HepG2 (cell line): Measurements from ENCODE around the gene TTC38. TPM values are rescaled to one million over a fixed set of nuclear protein-coding genes. Genes with fewer than 3 reads are reported as not detected.

ENCODE experiments used
- BHLHE40 ChIP-seq: IDR thresholded peaks from 2 replicates; pipeline ENCODE4 v1.6.1; 2011; ENCODE audit warnings: low read length, improper control_type of control experiment
- DDIT3 ChIP-seq: sonication (generic); formaldehyde crosslinking; IDR thresholded peaks from 2 replicates; pipeline ENCODE4 v1.4.0; 2020; ENCODE audit warnings: mild to moderate bottlenecking, missing genetic modification reagents
- ELF3 ChIP-seq: IDR thresholded peaks from 2 replicates; pipeline ENCODE4 v1.6.1; 2016; ENCODE audit warnings: missing genetic modification reagents, missing compliant biosample characterization
- HMG20A ChIP-seq: IDR thresholded peaks from 2 replicates; pipeline ENCODE4 v1.6.1; 2016; ENCODE audit warnings: borderline replicate concordance
- HOXA5 ChIP-seq: sonication (generic); formaldehyde crosslinking; IDR thresholded peaks from 2 replicates; pipeline ENCODE4 v1.4.0; 2020; ENCODE audit warnings: missing genetic modification reagents
- HOXD1 ChIP-seq: sonication (generic); formaldehyde crosslinking; IDR thresholded peaks from 2 replicates; pipeline ENCODE4 v1.5.0; 2020; ENCODE audit warnings: missing genetic modification reagents
- MLX ChIP-seq: IDR thresholded peaks from 2 replicates; pipeline ENCODE4 v1.6.1; 2016
- NFE2 ChIP-seq: sonication (generic); formaldehyde crosslinking; IDR thresholded peaks from 2 replicates; pipeline ENCODE4 v1.4.0; 2020; ENCODE audit warnings: missing genetic modification reagents
- SNAI1 ChIP-seq: sonication (generic); formaldehyde crosslinking; IDR thresholded peaks from 2 replicates; pipeline ENCODE4 v1.5.0; 2020; ENCODE audit warnings: mild to moderate bottlenecking, missing genetic modification reagents, borderline replicate concordance
- ZBTB20 ChIP-seq: sonication (generic); formaldehyde crosslinking; IDR thresholded peaks from 2 replicates; pipeline ENCODE4 v1.8.1; 2023; ENCODE audit warnings: missing genetic modification reagents, low read depth, mild to moderate bottlenecking, borderline replicate concordance
- ZNF142 ChIP-seq: sonication (generic); formaldehyde crosslinking; IDR thresholded peaks from 2 replicates; pipeline ENCODE4 v1.4.0; 2020; ENCODE audit warnings: missing genetic modification reagents
- ZNF207 ChIP-seq: fragments of 450-650 bp; IDR thresholded peaks from 2 replicates; pipeline ENCODE4 v1.6.1; 2016; ENCODE audit warnings: antibody characterized with exemption, borderline replicate concordance
- ZNF329 ChIP-seq: sonication (generic); formaldehyde crosslinking; IDR thresholded peaks from 2 replicates; pipeline ENCODE4 v1.9.0; 2021; ENCODE audit warnings: low read depth, mild to moderate bottlenecking, missing genetic modification reagents
- ZNF543 ChIP-seq: sonication (generic); formaldehyde crosslinking; IDR thresholded peaks from 2 replicates; pipeline ENCODE4 v1.4.0; 2020; ENCODE audit warnings: mild to moderate bottlenecking, missing genetic modification reagents
- ZNF558 ChIP-seq: sonication (generic); formaldehyde crosslinking; IDR thresholded peaks from 2 replicates; pipeline ENCODE4 v1.9.0; 2022; ENCODE audit warnings: mild to moderate bottlenecking, missing genetic modification reagents, borderline replicate concordance
- ZNF792 ChIP-seq: IDR thresholded peaks from 2 replicates; pipeline ENCODE4 v1.6.1; 2016
- polyA plus RNA-seq, 8 experiments: library from polyadenylated mRNA; depleted of rRNA in 3 of 8; stranded (reverse) in 7 of 8; unstranded in 1 of 8; fragments of >200 nt; fragmentation: Illumina TruSeq in 4 of 8; extraction: Trizol in 4 of 8; gene quantifications; 2 replicates each; pipeline versions ENCODE4 v1.2.1 to v1.2.3, GENCODE V29; 2011 to 2016; ENCODE audit warnings: low read depth in 4 of 8, missing spikeins in 1 of 8, mixed read lengths in 1 of 8; ENCODE audit not compliant: insufficient read depth in 1 of 8
- total RNA-seq, 5 experiments: library from RNA; depleted of rRNA; stranded (reverse); fragments of >200 nt; fragmentation: Illumina TruSeq; extraction: Trizol; gene quantifications; 2 replicates each; pipeline ENCODE4 v1.2.3, GENCODE V29; 2016; ENCODE audit warnings: low read depth in 1 of 5
- TF ChIP-seq, protein P1 (sequence below): sonication (generic); formaldehyde crosslinking; IDR thresholded peaks from 2 replicates; pipeline ENCODE4 v1.5.1; 2020; ENCODE audit warnings: mild to moderate bottlenecking, missing genetic modification reagents
- TF ChIP-seq, protein P2 (sequence below): sonication (generic); formaldehyde crosslinking; IDR thresholded peaks from 2 replicates; pipeline ENCODE4 v1.4.0; 2020; ENCODE audit warnings: mild to moderate bottlenecking, low read depth, missing genetic modification reagents

The TTC38 gene
- total and polyA plus RNA-seq, 2 of the 13 experiments (the other 11 are each of a cell fraction or from before 2014, with no cell fraction given) = 101 to 105 TPM

GRCh38 chr22:46296257-46297150 is 28.7 kb downstream of the TTC38 start, which contains the start of gene GTSE1 (continued):
- TF ChIP-seq, protein P1, sequence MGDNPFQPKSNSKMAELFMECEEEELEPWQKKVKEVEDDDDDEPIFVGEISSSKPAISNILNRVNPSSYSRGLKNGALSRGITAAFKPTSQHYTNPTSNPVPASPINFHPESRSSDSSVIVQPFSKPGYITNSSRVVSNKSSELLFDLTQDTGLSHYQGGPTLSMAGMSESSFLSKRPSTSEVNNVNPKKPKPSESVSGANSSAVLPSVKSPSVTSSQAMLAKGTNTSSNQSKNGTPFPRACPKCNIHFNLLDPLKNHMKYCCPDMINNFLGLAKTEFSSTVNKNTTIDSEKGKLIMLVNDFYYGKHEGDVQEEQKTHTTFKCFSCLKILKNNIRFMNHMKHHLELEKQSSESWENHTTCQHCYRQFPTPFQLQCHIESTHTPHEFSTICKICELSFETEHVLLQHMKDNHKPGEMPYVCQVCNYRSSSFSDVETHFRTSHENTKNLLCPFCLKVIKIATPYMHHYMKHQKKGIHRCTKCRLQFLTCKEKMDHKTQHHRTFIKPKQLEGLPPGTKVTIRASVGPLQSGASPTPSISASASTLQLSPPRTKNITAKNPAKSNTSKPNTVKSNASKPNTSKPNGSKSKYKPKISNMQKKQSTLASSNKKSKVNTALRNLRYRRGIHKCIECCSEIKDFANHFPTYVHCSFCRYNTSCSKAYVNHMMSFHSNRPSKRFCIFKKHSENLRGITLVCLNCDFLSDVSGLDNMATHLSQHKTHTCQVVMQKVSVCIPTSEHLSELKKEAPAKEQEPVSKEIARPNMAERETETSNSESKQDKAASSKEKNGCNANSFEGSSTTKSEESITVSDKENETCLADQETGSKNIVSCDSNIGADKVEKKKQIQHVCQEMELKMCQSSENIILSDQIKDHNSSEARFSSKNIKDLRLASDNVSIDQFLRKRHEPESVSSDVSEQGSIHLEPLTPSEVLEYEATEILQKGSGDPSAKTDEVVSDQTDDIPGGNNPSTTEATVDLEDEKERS (CRISPR knock-in tag) = no peak
- no peak; the same call in 1 of the 2 replicates for TF ChIP-seq HOXA5
- no peak for TF ChIP-seq BHLHE40
- TF ChIP-seq MLX (CRISPR knock-in tag) = no peak
- TF ChIP-seq ZNF543 = no peak
- TF ChIP-seq ZNF207 = no peak
- TF ChIP-seq HOXD1 = no peak
- TF ChIP-seq ELF3 = peak; percentile 94
- TF ChIP-seq, protein P2, sequence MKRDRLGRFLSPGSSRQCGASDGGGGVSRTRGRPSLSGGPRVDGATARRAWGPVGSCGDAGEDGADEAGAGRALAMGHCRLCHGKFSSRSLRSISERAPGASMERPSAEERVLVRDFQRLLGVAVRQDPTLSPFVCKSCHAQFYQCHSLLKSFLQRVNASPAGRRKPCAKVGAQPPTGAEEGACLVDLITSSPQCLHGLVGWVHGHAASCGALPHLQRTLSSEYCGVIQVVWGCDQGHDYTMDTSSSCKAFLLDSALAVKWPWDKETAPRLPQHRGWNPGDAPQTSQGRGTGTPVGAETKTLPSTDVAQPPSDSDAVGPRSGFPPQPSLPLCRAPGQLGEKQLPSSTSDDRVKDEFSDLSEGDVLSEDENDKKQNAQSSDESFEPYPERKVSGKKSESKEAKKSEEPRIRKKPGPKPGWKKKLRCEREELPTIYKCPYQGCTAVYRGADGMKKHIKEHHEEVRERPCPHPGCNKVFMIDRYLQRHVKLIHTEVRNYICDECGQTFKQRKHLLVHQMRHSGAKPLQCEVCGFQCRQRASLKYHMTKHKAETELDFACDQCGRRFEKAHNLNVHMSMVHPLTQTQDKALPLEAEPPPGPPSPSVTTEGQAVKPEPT (CRISPR knock-in tag) = peak; percentile 49; the same call in 1 of the 2 replicates
- TF ChIP-seq DDIT3 (CRISPR knock-in tag) = no peak
- no peak for TF ChIP-seq ZNF792 (CRISPR knock-in tag)
- TF ChIP-seq SNAI1 (CRISPR knock-in tag) = 0 out of 2 replicates have a peak, but pooled peaks have one; percentile 51
- peak; percentile 54 for TF ChIP-seq ZNF142 (CRISPR knock-in tag)
- no peak; the same call in 1 of the 2 replicates for TF ChIP-seq ZBTB20 (CRISPR knock-in tag)
- TF ChIP-seq HMG20A (CRISPR knock-in tag) = no peak
- no peak for TF ChIP-seq ZNF329 (CRISPR knock-in tag)
- TF ChIP-seq NFE2 (CRISPR knock-in tag) = no peak
- peak; percentile 75; the same call in 1 of the 2 replicates for TF ChIP-seq ZNF558 (CRISPR knock-in tag)
